Testis (tissue), 3 donors: Measurements from ENCODE around the gene RAD51D. TPM values are rescaled to one million over a fixed set of nuclear protein-coding genes. Genes with fewer than 3 reads are reported as not detected.

Source experiments
- DNase-seq: peaks from one replicate; pipeline ENCODE4 v3.0.0-alpha.2; 2019
- H3K27ac ChIP-seq, 2 donors: fragments of 200-600 bp; sonication (generic); one replicate each; pipeline ENCODE4 v1.5.1; 2019
- H3K27me3 ChIP-seq: fragments of 200-600 bp; sonication (generic); one replicate; pipeline ENCODE4 v1.5.1; 2019
- H3K36me3 ChIP-seq: fragments of 200-600 bp; sonication (generic); one replicate; pipeline ENCODE4 v1.5.1; 2017; ENCODE audit warnings: low read depth; ENCODE audit errors: missing control alignments
- H3K4me1 ChIP-seq: fragments of 200-600 bp; sonication (generic); one replicate; pipeline ENCODE4 v1.5.1; 2019
- H3K4me3 ChIP-seq, 2 donors: fragments of 200-600 bp; sonication (generic); one replicate each; pipeline ENCODE4 v1.5.1; 2017 to 2019
- H3K9me3 ChIP-seq: fragments of 200-600 bp; sonication (generic); one replicate; pipeline ENCODE4 v1.5.1; 2017
- POLR2A ChIP-seq: fragments of 450-650 bp; IDR thresholded peaks from one replicate; pipeline ENCODE4 v1.6.1; 2017; ENCODE audit warnings: antibody characterized with exemption, mild to moderate bottlenecking, moderate library complexity
- WGBS, 2 donors: methylation state at CpG; one replicate each; pipeline ENCODE4 v1.1.5; 2018; 5-methylcytosine and 5-hydroxymethylcytosine counted together
- intact Hi-C: fragments of 100-400 bp; cut with DNase I; formaldehyde crosslinking; loops from one replicate; pipeline ENCODE4 v1.15.1; 2023; ENCODE audit warnings: low total_unique reads
- polyA plus RNA-seq: library from polyadenylated mRNA; stranded (reverse); fragments of 350-450 nt; fragmentation: Illumina TruSeq; extraction: RNeasy Lipid Tissue Mini Kit (QIAGEN cat#74804); gene quantifications from one replicate; pipeline ENCODE4 v1.2.3, GENCODE V29; 2014; ENCODE audit warnings: low read depth, low replicate concordance; ENCODE audit not compliant: insufficient read depth
- total RNA-seq, 2 donors: library from RNA; depleted of rRNA; stranded (reverse); fragments of >200 nt; gene quantifications; one replicate each; pipeline ENCODE4 v1.2.3, GENCODE V29; 2016
- TF ChIP-seq, protein P1 (sequence below), 3 experiments: fragments of 450-650 bp in 2 of 3; fragments of 200-600 bp in 1 of 3; sonication (generic) in 1 of 3; IDR thresholded peaks; one replicate each; pipeline ENCODE4 v1.5.1; 2016 to 2019; ENCODE audit warnings: antibody characterized with exemption in 3 of 3, mild to moderate bottlenecking in 2 of 3, moderate library complexity in 1 of 3

The RAD51D gene
- total and polyA plus RNA-seq, 3 donors from 2014 or later: 16.8 to 24.3 (median 18.4) TPM

DNA sequence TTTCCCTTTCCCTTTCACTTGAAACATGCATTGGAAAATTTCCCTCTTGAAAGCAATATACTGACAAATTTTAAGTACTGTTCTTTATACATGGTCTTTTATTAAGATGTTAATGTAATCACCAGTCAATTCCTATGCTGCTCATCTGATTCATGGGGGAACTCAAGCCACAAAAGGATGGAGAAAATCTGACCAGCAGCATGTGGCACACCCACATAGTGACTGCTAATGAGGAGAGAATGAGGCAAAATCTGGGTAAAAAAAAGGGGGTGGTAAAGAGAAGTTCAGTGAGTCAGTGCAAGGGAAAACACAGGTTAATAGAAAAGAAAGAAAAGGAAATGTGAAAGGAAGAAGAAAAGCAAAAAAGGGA is 67.4 kb downstream of the RAD51D start:
- peaks cover 6% of the 10 kb centered on the region for H3K4me1 ChIP-seq
- H3K9me3 ChIP-seq: no peaks in the 10 kb centered on the region
- H3K27me3 ChIP-seq: no peaks in the 10 kb centered on the region
- DNase-seq: no peak
- H3K36me3 ChIP-seq: no peaks in the 10 kb centered on the region
- H3K4me3 ChIP-seq: no peak overlapping the region
- intact Hi-C loops: no loop called here
- TF ChIP-seq, protein P1, sequence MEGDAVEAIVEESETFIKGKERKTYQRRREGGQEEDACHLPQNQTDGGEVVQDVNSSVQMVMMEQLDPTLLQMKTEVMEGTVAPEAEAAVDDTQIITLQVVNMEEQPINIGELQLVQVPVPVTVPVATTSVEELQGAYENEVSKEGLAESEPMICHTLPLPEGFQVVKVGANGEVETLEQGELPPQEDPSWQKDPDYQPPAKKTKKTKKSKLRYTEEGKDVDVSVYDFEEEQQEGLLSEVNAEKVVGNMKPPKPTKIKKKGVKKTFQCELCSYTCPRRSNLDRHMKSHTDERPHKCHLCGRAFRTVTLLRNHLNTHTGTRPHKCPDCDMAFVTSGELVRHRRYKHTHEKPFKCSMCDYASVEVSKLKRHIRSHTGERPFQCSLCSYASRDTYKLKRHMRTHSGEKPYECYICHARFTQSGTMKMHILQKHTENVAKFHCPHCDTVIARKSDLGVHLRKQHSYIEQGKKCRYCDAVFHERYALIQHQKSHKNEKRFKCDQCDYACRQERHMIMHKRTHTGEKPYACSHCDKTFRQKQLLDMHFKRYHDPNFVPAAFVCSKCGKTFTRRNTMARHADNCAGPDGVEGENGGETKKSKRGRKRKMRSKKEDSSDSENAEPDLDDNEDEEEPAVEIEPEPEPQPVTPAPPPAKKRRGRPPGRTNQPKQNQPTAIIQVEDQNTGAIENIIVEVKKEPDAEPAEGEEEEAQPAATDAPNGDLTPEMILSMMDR (IDR thresholded peaks at IDR 0.05): no peak
- no peak for TF ChIP-seq POLR2A
- no peak overlapping the region for H3K27ac ChIP-seq

DNA sequence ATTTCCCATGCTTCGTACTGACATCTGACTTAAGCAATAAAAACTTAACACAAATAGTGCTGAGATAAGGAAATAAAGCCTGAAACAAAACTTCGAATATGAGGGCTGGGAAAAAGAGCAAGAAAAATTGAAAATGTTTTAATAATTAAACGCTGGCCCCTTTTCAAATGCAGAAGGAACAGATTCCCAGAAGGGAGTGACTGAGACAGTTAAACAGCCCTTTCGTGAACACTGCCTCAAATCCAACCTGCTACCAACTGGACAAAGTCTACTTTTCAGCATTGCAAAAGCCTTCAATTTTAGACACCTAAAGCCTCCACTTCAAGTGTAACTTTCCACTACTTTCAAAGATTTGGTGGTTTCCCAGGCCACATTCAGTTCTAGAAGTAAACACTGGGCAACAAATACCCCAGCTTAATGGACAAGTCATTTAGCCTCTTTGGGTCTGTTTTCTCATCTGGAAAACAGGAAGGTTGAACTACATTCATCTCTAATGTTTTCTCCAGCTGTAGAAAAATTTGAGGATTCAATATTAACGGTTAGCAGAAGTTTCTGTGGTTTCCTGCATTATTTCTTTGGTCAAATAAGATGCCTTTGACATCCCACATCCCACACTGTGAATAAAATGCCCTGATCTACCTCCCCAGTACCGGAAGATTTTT is 68.0 kb downstream of the RAD51D start:
- TF ChIP-seq, protein P1 (IDR thresholded peaks at IDR 0.05): no peak
- TF ChIP-seq POLR2A: no peak
- Histone ChIP-seq H3K4me3 (no peak overlapping the region), H3K27ac (no peak overlapping the region), H3K9me3 (no peaks in the 10 kb centered on the region), H3K36me3 (no peaks in the 10 kb centered on the region), H3K27me3 (no peaks in the 10 kb centered on the region), H3K4me1 (peaks cover 6% of the 10 kb centered on the region)
- no peak for DNase-seq
- 49 to 52% methylated on average over 6 of the region's 6 CpGs for WGBS, 2 donors
- intact Hi-C loops: no loop called here

DNA sequence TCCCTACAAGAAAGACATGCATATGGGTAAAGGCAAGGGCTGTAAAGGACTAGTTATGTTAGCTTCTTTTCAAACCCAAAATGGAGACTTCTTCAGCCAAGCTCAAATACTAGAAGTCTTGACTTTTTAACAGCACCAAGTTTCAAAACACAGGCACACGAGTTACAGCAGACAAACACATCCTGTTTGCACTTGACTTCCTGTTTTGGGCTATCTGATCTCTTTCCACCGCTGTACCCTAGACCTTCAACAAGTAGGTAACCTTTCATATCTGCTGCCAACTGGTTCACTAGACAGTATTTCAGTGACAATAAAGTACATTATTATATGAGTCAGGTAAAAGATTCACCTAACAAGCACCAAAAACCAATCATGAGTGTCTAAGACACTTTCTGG is 68.5 kb downstream of the RAD51D start:
- TF ChIP-seq, protein P1 (IDR thresholded peaks at IDR 0.05): no peak
- no peak for TF ChIP-seq POLR2A
- intact Hi-C loops: no loop called here
- Histone ChIP-seq H3K27me3 (no peaks in the 10 kb centered on the region), H3K4me3 (no peak overlapping the region), H3K9me3 (no peaks in the 10 kb centered on the region), H3K27ac (no peak overlapping the region), H3K36me3 (no peaks in the 10 kb centered on the region), H3K4me1 (peaks cover 6% of the 10 kb centered on the region)
- no peak for DNase-seq
- WGBS, 2 donors: 26 to 38% methylated on average over 2 of the region's 2 CpGs

DNA sequence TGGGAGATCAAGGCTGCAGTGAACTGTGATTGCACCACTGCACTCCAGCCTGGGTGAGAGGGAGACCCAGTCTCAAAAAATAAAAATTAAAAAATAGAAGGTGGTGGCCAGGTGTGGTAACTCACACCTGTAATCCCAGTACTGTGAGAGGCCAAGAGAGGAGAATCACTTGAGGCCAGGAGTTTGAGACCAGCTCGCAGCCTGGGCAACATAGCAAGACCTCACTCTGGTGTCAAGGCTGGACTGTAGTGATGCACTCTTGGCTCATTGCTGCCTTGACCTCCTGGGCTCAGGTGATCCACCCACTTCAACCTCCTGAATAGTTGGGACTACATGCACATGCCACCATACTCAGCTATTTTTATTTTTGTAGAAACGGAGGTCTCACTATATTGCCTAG is 69.5 kb downstream of the RAD51D start:
- no peak for DNase-seq
- no peaks in the 10 kb centered on the region for H3K36me3 ChIP-seq
- no peak overlapping the region for H3K27ac ChIP-seq
- H3K4me1 ChIP-seq: peaks cover 6% of the 10 kb centered on the region
- intact Hi-C loops: no loop called here
- no peaks in the 10 kb centered on the region for H3K27me3 ChIP-seq
- no peak overlapping the region for H3K4me3 ChIP-seq
- no peaks in the 10 kb centered on the region for H3K9me3 ChIP-seq
- 96 to 97% methylated on average over 2 of the region's 2 CpGs for WGBS, 2 donors
- no peak for TF ChIP-seq POLR2A
- TF ChIP-seq, protein P1 (IDR thresholded peaks at IDR 0.05): no peak

DNA sequence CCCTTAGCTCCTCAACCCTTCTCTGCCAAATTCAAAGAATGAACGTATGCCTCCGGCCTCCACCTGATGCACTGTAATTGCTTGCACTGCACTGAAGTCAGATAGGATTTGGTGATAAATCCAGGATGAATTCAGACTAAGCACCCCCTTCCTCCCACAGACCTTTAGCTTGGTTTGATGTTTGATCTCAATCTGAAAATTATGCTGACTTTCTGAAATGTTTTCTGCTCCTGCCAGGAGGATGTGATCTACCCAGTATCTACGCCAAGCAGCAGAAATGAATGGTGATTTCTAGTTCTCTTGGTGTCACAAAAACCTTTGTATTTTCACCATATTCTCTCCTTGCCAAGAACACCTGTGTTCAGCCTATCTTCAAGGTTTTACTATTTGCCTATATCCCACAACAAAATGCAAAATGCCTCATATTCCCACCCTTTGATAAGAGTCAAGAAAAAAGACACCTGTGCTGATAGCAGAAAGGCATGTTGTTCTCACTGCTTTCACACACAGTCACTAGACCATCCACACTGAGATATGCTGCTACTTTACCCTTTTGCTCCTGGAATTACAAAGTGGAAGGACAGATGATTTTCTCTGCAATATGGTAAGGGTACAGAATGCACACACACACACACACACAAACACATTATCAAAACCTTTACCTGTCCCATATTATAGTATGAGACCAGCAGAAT is 70.8 kb downstream of the RAD51D start:
- Histone ChIP-seq H3K4me1 (peaks cover 6% of the 10 kb centered on the region), H3K36me3 (no peaks in the 10 kb centered on the region)
- 87 to 88% methylated on average over 3 of the region's 3 CpGs for WGBS, 2 donors

More for the DNA sequence above, 70.8 kb downstream of the RAD51D start:
- intact Hi-C loops: no loop called here
- Histone ChIP-seq H3K27ac (no peak overlapping the region), H3K27me3 (no peaks in the 10 kb centered on the region), H3K9me3 (no peaks in the 10 kb centered on the region), H3K4me3 (no peak overlapping the region)
- TF ChIP-seq POLR2A: no peak
- TF ChIP-seq, protein P1 (IDR thresholded peaks at IDR 0.05): no peak
- DNase-seq: no peak
